ENCODE measurements around the gene MYL3.

Gene MYL3

DNA sequence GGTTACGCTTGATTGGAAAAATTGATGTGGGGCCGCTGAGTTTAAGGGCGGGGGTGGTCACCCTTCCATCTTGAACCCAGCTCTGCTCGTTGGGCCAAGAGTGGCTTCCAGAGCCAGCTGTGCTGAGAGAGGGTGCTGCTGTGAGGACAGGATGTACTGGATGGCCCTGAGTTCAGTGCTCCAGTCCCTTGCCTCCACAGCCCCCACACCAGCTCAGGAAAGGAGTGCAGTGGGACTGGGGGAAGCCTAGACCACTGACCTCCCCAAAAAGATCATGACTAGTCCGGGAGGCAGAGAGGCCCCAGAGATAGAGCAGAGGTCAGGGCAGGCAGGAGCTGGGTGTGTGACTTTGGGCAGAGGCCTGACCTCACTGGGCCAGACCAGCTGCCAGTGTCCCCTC, 10.3 kb upstream of the MYL3 start:
- no peaks in the 10 kb centered on the region for H3K36me3 Mint-ChIP-seq (ENCODE audit: low read depth)
- H3K27ac Mint-ChIP-seq = no peak overlapping the region
- peaks cover 66% of the 10 kb centered on the region for H3K4me1 Mint-ChIP-seq
- peaks cover 10% of the 10 kb centered on the region for H3K27me3 Mint-ChIP-seq (ENCODE audit: low read depth, poor library complexity)
- TF ChIP-seq, protein P1, sequence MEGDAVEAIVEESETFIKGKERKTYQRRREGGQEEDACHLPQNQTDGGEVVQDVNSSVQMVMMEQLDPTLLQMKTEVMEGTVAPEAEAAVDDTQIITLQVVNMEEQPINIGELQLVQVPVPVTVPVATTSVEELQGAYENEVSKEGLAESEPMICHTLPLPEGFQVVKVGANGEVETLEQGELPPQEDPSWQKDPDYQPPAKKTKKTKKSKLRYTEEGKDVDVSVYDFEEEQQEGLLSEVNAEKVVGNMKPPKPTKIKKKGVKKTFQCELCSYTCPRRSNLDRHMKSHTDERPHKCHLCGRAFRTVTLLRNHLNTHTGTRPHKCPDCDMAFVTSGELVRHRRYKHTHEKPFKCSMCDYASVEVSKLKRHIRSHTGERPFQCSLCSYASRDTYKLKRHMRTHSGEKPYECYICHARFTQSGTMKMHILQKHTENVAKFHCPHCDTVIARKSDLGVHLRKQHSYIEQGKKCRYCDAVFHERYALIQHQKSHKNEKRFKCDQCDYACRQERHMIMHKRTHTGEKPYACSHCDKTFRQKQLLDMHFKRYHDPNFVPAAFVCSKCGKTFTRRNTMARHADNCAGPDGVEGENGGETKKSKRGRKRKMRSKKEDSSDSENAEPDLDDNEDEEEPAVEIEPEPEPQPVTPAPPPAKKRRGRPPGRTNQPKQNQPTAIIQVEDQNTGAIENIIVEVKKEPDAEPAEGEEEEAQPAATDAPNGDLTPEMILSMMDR (IDR thresholded peaks at IDR 0.05) = no peak
- no peak for DNase-seq
- H3K9me3 Mint-ChIP-seq = no peaks in the 10 kb centered on the region
- H3K4me3 Mint-ChIP-seq = no peak overlapping the region

DNA sequence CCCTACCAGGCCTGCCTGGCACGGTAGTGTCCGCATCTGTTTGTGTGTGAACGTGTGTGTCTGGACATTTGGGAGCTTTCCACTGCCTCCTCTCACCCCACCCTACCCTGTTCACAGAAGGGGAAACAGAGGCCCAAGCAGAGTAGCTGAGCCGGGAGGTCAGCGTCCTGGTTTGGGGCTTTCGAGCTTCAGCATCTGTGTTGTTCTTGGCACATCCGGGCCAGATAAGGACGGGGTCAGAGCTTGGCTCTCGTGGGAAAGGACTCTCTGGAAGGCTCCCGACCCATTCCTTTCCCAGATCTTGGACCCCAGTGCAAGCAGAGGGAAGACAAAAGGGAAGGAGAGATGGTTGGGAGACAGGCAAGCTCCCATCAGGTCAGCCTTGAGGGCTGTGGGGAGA, 8.0 kb upstream of the MYL3 start:
- Mint-ChIP-seq H3K4me1 (peaks cover 57% of the 10 kb centered on the region), H3K27ac (no peak overlapping the region), H3K36me3 (ENCODE audit: low read depth) (no peaks in the 10 kb centered on the region), H3K4me3 (no peak overlapping the region), H3K9me3 (no peaks in the 10 kb centered on the region), H3K27me3 (ENCODE audit: low read depth, poor library complexity) (peaks cover 10% of the 10 kb centered on the region)
- DNase-seq = no peak
- TF ChIP-seq, protein P1 (IDR thresholded peaks at IDR 0.05) = no peak

DNA sequence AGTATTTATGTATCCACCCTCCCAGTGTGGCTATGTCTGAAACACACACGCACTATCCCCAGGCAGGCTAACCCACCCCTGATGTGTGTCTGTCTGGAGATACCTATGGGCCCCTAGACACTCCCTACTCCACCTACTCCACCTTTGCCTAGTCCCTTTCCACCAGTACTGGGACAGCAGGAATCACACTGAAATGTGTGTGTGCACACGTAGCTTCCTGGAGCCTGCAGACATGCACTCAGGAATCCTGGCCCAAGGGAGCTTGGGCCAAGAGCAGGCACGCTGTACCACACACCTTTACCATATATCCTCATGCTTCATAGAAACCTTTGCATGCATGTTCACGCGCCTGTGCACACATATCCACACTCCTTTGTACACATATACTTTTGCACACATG, 7.4 kb upstream of the MYL3 start:
- TF ChIP-seq, protein P1 (IDR thresholded peaks at IDR 0.05) = no peak
- Mint-ChIP-seq H3K4me3 (no peak overlapping the region), H3K27ac (no peak overlapping the region), H3K4me1 (peaks cover 56% of the 10 kb centered on the region), H3K27me3 (ENCODE audit: low read depth, poor library complexity) (peaks cover 10% of the 10 kb centered on the region), H3K9me3 (no peaks in the 10 kb centered on the region), H3K36me3 (ENCODE audit: low read depth) (no peaks in the 10 kb centered on the region)
- no peak for DNase-seq

DNA sequence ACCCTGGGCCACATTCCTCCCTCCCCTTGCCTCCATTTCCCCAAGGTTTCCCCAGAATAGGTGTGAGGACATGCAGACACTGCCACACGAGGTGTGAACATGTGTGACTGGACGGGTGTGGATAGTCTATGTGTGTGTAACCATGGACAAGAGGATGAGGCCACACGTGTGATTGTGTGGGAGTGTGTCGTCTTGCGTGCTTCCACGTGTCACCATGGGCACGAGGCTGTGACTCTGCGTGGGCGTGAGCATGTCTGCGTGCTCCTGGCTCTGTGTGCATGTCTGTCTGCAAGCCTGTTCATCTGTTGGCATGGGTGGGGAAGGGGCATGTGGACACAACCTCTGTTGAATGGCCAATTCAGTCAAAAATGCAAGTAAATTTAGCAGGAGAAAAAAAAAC, 6.2 kb upstream of the MYL3 start:
- H3K27me3 Mint-ChIP-seq (ENCODE audit: low read depth, poor library complexity) = peaks cover 10% of the 10 kb centered on the region
- no peaks in the 10 kb centered on the region for H3K9me3 Mint-ChIP-seq
- H3K4me3 Mint-ChIP-seq = no peak overlapping the region
- peaks cover 55% of the 10 kb centered on the region for H3K4me1 Mint-ChIP-seq
- DNase-seq = no peak
- no peak overlapping the region for H3K27ac Mint-ChIP-seq
- TF ChIP-seq, protein P1 (IDR thresholded peaks at IDR 0.05) = no peak
- no peaks in the 10 kb centered on the region for H3K36me3 Mint-ChIP-seq (ENCODE audit: low read depth)

DNA sequence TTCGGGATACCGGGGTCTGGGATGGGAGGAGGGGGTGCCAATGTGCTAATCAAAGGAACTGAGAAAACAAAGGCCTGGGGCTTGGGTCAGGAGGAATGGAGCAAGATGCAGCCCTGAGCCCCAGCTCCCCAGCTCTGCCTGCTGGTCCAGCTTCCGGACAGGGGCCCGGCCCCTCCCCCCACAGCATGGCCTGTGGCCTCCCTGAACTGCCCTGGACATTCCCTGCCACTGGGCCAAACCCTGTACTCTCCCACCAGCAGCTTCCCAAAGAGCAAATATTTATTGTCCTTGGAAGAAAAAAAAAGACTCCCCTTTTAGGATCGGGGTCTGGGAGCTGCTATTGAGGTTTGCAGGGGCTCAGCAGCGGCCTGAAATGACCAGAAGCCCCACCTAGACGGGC, 5.7 kb upstream of the MYL3 start:
- TF ChIP-seq, protein P1 (IDR thresholded peaks at IDR 0.05) = no peak
- no peak for DNase-seq
- Mint-ChIP-seq H3K9me3 (no peaks in the 10 kb centered on the region), H3K36me3 (ENCODE audit: low read depth) (no peaks in the 10 kb centered on the region), H3K4me1 (peaks cover 53% of the 10 kb centered on the region), H3K27me3 (ENCODE audit: low read depth, poor library complexity) (peaks cover 10% of the 10 kb centered on the region), H3K4me3 (no peak overlapping the region), H3K27ac (no peak overlapping the region)

DNA sequence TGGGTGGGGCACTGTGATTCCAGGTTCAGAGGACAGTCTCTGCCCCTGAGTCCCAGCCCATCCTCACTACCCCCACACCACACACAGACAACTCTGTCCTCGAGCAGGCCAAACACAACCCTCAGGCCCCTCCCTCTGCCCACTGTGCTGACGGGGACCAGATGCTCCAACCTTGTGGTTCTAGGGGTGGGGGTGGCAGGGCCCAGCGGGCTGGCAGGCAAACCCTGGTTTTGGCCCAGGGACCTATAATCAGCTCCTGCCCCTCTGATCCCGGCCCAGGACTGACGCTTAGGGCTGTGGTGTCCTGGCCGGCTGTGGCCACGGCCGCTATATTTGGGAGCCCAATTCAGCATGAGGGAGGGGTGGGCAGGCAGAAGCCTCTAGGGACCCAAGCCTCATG, 5.0 kb upstream of the MYL3 start:
- TF ChIP-seq, protein P1 (IDR thresholded peaks at IDR 0.05) = no peak
- H3K36me3 Mint-ChIP-seq (ENCODE audit: low read depth) = no peaks in the 10 kb centered on the region
- peaks cover 10% of the 10 kb centered on the region for H3K27me3 Mint-ChIP-seq (ENCODE audit: low read depth, poor library complexity)
- H3K4me3 Mint-ChIP-seq = no peak overlapping the region
- peaks cover 51% of the 10 kb centered on the region for H3K4me1 Mint-ChIP-seq
- DNase-seq = no peak
- H3K27ac Mint-ChIP-seq = no peak overlapping the region
- no peaks in the 10 kb centered on the region for H3K9me3 Mint-ChIP-seq

Measured in nephron progenitor cell (in vitro differentiated cells).